PC-9 (cell line): ENCODE measurements around the gene CECR2. TPM values are rescaled to one million over a fixed set of nuclear protein-coding genes. Genes with fewer than 3 reads are reported as not detected.

Experiments
- BruUV-seq: library from RNA; stranded (reverse); fragments of 400-500 nt; replicated peaks from 2 replicates; lab custom pipeline; 2021; lab: Mats Ljungman, UMichigan
- CTCF ChIA-PET: fragments of 300-600 bp; sonication (Branson Sonifier 250); formaldehyde crosslinking; loops from one replicate; lab custom pipeline; 2022; ENCODE audit warnings: antibody characterized with exemption; lab: Charles Lee
- POLR2A ChIA-PET: fragments of 300-600 bp; sonication (Branson Sonifier 250); formaldehyde crosslinking; loops from one replicate; lab custom pipeline; 2022; ENCODE audit warnings: antibody characterized with exemption; ENCODE audit not compliant: unreplicated experiment; lab: Charles Lee
- DNase-seq, 2 experiments: peaks; one replicate each; pipeline versions ENCODE4 v3.0.0 to v3.0.0-alpha.2; 2015 to 2022; ENCODE audit warnings: mixed read lengths in 1 of 2
- H2AFZ ChIP-seq: fragments of 200-600 bp; sonication (generic); 2 replicates; pipeline ENCODE4 v1.8.1; 2017; ENCODE audit warnings: antibody characterized with exemption
- H3F3A ChIP-seq: fragments of 200-600 bp; sonication (generic); 2 replicates; pipeline ENCODE4 v1.8.1; 2017; ENCODE audit warnings: antibody characterized with exemption, mild to moderate bottlenecking, low read depth; ENCODE audit not compliant: insufficient read depth
- H3K27ac ChIP-seq: fragments of 200-600 bp; sonication (generic); 2 replicates; pipeline ENCODE4 v1.6.1; 2016; ENCODE audit warnings: mixed run types
- H3K27me3 ChIP-seq: fragments of 200-600 bp; sonication (generic); 2 replicates; pipeline ENCODE4 v1.6.1; 2016; ENCODE audit warnings: low read depth, mixed run types; ENCODE audit not compliant: insufficient read depth
- H3K36me3 ChIP-seq: fragments of 200-600 bp; sonication (generic); 2 replicates; pipeline ENCODE4 v1.6.1; 2016; ENCODE audit warnings: low read depth, mixed run types
- H3K4me1 ChIP-seq: fragments of 200-600 bp; sonication (generic); replicated peaks from 2 replicates; pipeline ENCODE4 v1.6.1; 2016; ENCODE audit warnings: mixed run types; ENCODE audit not compliant: insufficient read depth
- H3K4me2 ChIP-seq: fragments of 200-600 bp; sonication (generic); 2 replicates; pipeline ENCODE4 v1.6.1; 2017; ENCODE audit warnings: mixed run types
- H3K4me3 ChIP-seq: fragments of 200-600 bp; sonication (generic); 2 replicates; pipeline ENCODE4 v1.6.1; 2016; ENCODE audit warnings: mixed run types
- H3K79me2 ChIP-seq: fragments of 200-600 bp; sonication (generic); 2 replicates; pipeline ENCODE4 v1.6.1; 2017; ENCODE audit warnings: low read depth, mixed run types
- H3K9me2 ChIP-seq: fragments of 200-600 bp; sonication (generic); 2 replicates; pipeline ENCODE4 v1.8.1; 2017; ENCODE audit warnings: mild to moderate bottlenecking; ENCODE audit not compliant: insufficient read depth
- H3K9me3 ChIP-seq: fragments of 200-600 bp; sonication (generic); 2 replicates; pipeline ENCODE4 v1.8.1; 2016; ENCODE audit warnings: low read depth; ENCODE audit not compliant: insufficient read depth
- H4K20me1 ChIP-seq: fragments of 200-600 bp; sonication (generic); 2 replicates; pipeline ENCODE4 v1.8.1; 2017; ENCODE audit not compliant: insufficient read depth
- EZH2 ChIP-seq: fragments of 200-600 bp; sonication (generic); IDR thresholded peaks from 2 replicates; pipeline ENCODE4 v1.8.0; 2017; ENCODE audit warnings: antibody characterized with exemption, low read depth
- intact Hi-C: fragments of 100-400 bp; cut with micrococcal nuclease; formaldehyde crosslinking; loops from one replicate; pipeline ENCODE4 v1.10.0; 2022; ENCODE audit not compliant: unreplicated experiment
- total RNA-seq: library from RNA; stranded (reverse); gene quantifications from 2 replicates; pipeline ENCODE4 v1.2.3, GENCODE V29; 2021
- TF ChIP-seq, protein P1 (sequence below): fragments of 200-600 bp; sonication (generic); conservative IDR thresholded peaks from 2 replicates; pipeline ENCODE4 v1.6.1; 2017; ENCODE audit warnings: mixed run types, antibody characterized with exemption, mild to moderate bottlenecking, moderate library complexity

The CECR2 gene
- total RNA-seq, 1 experiment from 2014 or later, result not detected

DNA sequence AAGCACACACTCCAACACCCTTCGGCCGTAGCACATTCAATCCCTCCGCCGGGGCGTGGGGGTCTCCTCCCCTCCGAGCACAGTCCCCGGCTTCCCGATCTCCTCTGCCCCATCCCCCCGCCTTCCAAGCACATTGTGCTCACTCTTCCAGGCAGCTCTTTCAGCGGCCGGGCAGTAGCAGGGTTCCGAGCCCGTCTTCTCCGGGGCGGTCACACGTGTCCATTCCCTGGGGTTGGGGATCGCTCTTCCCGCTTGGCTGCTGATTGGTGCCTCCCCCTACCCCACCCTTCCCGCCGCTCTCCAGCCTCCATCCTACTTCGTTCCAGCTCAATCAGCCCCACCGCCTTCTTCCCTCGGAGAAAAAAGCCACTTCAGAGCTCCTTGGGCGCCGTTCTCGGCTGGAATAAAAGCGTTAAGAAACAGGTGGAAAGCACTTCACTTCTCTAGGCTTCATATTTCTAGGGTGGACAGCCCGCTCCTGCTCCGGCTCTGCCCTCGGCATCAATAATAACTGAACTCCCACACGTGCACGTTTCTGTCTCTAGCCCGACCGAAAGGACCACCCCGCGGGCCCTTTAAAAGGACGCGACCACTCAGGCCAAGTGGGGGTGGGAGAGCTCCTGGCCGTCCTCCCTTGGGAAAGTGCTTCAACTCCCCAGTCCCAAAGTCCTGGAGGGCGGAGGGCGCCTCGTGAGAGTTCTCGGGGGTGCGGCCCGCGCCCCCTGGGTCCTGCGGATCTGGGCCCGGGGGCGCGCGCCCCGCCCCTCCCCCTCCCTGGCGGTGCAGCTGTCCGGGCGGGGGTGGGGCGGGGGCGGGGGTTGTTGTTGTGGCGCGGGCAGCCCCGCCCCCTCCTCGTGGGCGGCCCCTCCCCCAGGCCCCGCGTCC, 464 bp upstream of the CECR2 start:
- no peaks in the 10 kb centered on the region for H3F3A ChIP-seq
- no peak overlapping the region for H2AFZ ChIP-seq
- TF ChIP-seq EZH2, result no peak
- POLR2A ChIA-PET, result no interaction called here
- intact Hi-C loops, result no loop called here
- H3K36me3 ChIP-seq, result no peaks in the 10 kb centered on the region
- H3K79me2 ChIP-seq, result no peaks in the 10 kb centered on the region
- H3K9me2 ChIP-seq, result no peaks in the 10 kb centered on the region
- H3K9me3 ChIP-seq, result no peaks in the 10 kb centered on the region
- BruUV-seq, result no TSS peak
- CTCF ChIA-PET, result no interaction called here
- DNase-seq, result no peak
- H3K4me3 ChIP-seq, result no peak overlapping the region
- H3K4me2 ChIP-seq, result no peak overlapping the region
- H3K27me3 ChIP-seq, result peaks cover 48% of the 10 kb centered on the region
- H3K4me1 ChIP-seq, result no peaks in the 10 kb centered on the region
- no peak overlapping the region for H3K27ac ChIP-seq
- no peaks in the 10 kb centered on the region for H4K20me1 ChIP-seq

DNA sequence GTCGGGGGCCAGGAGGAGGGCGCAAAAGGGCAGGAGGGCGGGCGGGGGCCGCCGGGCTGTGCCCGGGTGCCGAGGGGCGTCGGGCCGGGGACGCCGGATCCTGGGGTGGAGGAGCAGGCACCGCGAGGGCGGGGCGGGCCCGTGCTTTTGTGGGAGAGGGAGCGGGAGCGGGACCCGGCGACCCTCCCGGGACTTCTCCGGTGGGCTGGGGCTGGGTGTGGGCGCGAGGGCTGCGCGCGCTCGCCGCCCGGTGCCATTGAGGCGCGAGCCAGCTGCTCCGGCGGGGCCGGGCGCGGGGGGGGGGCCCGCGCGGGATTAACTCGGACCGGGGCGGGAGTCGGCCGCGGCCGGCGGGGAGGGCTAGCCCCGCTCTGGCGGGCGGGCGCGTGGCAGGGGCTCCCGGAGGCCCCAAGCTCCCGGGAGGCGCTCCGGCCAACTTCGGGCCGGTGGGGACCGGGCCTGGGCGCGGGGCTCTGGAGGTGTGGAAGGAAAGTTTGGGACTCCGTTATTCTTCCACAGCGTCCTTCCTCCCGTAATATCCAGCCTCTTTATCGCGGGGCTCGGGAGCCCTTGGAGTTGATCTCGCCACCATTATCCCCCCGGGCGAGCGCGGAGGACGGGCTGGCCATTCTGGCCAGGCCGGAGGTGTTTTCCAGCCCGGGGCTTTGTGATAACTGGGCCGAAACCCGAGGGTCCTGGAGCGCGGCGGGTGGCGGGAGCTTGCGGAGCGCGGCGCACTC, 936 bp downstream of the CECR2 start:
- no peak for DNase-seq
- Histone ChIP-seq H2AFZ (no peak overlapping the region), H3K9me2 (no peaks in the 10 kb centered on the region), H4K20me1 (no peaks in the 10 kb centered on the region), H3K36me3 (no peaks in the 10 kb centered on the region), H3K27me3 (peaks cover 46% of the 10 kb centered on the region), H3K4me1 (no peaks in the 10 kb centered on the region), H3K4me3 (no peak overlapping the region), H3K9me3 (no peaks in the 10 kb centered on the region), H3K4me2 (no peak overlapping the region), H3K27ac (no peak overlapping the region), H3K79me2 (no peaks in the 10 kb centered on the region), H3F3A (no peaks in the 10 kb centered on the region)
- intact Hi-C loops, result no loop called here
- TF ChIP-seq, protein P1, sequence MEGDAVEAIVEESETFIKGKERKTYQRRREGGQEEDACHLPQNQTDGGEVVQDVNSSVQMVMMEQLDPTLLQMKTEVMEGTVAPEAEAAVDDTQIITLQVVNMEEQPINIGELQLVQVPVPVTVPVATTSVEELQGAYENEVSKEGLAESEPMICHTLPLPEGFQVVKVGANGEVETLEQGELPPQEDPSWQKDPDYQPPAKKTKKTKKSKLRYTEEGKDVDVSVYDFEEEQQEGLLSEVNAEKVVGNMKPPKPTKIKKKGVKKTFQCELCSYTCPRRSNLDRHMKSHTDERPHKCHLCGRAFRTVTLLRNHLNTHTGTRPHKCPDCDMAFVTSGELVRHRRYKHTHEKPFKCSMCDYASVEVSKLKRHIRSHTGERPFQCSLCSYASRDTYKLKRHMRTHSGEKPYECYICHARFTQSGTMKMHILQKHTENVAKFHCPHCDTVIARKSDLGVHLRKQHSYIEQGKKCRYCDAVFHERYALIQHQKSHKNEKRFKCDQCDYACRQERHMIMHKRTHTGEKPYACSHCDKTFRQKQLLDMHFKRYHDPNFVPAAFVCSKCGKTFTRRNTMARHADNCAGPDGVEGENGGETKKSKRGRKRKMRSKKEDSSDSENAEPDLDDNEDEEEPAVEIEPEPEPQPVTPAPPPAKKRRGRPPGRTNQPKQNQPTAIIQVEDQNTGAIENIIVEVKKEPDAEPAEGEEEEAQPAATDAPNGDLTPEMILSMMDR, result no peak
- no peak for TF ChIP-seq EZH2
- ChIA-PET CTCF (no interaction called here), POLR2A (no interaction called here)
- no TSS peak for BruUV-seq

DNA sequence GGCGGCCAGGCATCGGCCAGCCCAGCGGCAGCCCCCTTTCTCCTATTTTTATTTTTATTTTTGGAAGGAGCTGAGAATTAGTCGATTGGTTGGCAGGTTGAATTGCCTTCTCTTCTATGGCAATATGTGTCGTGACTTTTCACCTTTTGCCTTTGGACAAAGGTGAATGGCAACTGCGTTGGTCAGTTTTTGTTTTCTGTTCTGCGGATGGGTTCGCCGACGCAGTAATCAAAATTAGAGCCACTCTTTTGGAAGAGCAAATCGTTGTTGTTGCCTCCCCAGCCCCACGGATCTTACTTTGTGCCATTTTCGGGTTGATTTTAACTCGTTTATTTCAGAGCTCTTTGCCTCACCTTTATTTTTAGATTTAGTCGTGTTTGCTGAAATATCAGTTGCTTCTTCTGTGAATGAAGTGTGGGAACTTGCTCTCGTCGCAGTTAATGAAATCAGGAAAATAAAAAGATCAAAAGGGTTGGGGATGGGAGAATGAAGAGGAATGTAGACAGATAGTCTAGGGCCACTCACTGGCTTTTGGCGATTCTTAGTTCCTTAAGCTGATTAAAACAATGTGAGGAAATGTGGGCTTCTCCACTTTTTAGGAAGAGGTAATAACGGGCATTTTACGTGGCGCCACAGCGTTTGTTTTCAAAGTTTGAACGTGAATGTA, 1.6 kb downstream of the CECR2 start:
- H3K4me2 ChIP-seq, result no peak overlapping the region
- no peaks in the 10 kb centered on the region for H3K36me3 ChIP-seq
- no peaks in the 10 kb centered on the region for H3F3A ChIP-seq
- H4K20me1 ChIP-seq, result no peaks in the 10 kb centered on the region
- no peak overlapping the region for H3K27ac ChIP-seq
- ChIA-PET CTCF (no interaction called here), POLR2A (no interaction called here)
- H3K27me3 ChIP-seq, result peaks cover 41% of the 10 kb centered on the region
- BruUV-seq, result no TSS peak
- no peak for DNase-seq
- H2AFZ ChIP-seq, result no peak overlapping the region
- no peak for TF ChIP-seq EZH2
- TF ChIP-seq, protein P1, result no peak
- no peaks in the 10 kb centered on the region for H3K79me2 ChIP-seq
- H3K4me3 ChIP-seq, result no peak overlapping the region
- intact Hi-C loops, result no loop called here
- no peaks in the 10 kb centered on the region for H3K9me2 ChIP-seq
- H3K4me1 ChIP-seq, result no peaks in the 10 kb centered on the region
- no peaks in the 10 kb centered on the region for H3K9me3 ChIP-seq
